GM10266 (cell line): ENCODE data around the gene SMARCAD1.

Experiments used
- DNase-seq: peaks from one replicate; pipeline ENCODE4 v3.0.0; 2012; ENCODE audit errors: extremely low spot score
- CTCF ChIP-seq: IDR thresholded peaks from 2 replicates; pipeline ENCODE4 v1.5.1; 2012; ENCODE audit warnings: mild to moderate bottlenecking, low read depth; ENCODE audit not compliant: control insufficient read depth, insufficient read depth; ENCODE audit errors: missing control alignments

The SMARCAD1 gene

DNA sequence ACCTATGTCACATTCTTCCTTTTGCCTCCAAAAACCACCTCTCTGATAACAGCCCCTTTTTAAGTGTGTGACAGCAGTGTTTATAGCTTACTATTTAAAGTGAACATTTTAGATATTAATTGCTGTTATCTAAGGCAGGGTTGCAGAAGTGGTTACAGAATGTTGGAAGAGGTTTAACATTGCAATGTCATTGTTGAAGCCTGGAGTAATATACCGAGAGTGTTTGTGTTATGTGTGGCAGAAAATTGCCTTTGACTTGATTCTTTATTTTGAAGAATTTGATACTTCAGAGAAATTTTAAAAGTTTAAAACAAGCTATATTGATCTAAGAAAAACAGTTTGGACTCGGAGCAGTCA, 37.1 kb downstream of the SMARCAD1 start:
- DNase-seq = no peak
- TF ChIP-seq CTCF = no peak

DNA sequence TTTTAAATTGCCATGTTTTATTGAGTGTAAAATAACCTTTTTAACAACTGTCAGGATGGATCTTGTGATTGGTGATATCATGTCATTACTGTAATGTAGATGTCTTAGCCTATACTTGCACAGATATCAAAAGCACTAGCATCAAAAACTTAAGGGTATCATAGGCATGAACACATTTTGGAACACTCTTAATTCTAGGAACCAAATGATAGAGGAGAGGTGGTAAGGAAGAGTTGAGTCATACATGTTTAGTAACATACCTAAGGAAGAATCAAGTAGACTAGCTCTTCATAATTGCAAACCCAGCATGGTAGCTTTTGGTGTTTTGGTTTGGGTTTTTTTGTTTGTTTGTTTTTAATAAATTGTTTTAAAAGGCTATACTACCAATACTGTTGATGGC, 43.4 kb downstream of the SMARCAD1 start:
- no peak for DNase-seq
- TF ChIP-seq CTCF = no peak

DNA sequence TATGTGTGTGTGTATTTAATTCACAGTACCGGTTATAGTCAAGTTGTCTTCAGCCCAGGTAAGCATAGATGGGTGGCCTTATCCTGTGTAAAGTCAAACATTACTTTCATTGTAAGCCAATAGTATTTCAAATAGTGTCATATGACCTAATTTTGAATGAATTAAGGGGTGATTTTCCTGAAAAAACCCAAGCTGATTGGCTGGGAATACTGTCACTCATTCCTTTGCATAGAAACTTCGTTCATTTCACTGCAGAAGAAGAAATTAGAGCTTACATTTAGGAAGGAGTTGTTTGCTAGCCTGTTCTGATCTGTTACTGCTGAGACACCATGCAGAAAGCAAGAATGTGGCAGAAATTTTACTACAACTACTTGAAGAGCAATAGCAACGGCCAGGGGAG, 45.4 kb downstream of the SMARCAD1 start:
- TF ChIP-seq CTCF = no peak
- no peak for DNase-seq

DNA sequence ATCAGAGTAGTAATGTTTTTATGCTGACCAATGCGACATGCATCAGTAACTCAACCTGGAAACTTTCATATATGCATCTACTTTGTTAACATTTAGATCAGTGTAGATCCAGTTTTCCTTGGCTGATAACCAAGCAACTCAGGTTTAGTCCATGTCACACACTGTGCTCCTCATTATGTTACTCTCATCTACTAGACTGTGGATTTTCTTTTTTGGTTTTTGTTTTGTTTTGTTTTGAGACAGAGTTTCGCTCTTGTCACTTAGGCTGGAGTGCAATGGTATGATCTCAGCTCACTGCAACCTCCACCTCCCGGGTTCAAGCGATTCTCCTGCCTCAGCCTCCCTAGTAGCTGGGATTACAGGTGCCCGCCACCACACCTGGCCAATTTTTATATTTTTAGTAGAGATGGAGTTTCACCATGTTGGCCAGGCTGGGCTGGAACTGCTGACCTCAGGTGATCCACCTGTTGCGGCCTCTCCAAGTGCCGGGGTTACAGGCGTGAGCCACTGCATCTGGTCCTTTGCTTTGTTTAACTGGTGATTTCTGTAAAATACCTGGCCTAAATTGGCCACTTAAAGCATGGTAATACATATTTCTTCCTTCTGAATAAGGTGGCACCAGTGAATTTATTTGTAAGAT, 48.6 kb downstream of the SMARCAD1 start:
- TF ChIP-seq CTCF = no peak

DNA sequence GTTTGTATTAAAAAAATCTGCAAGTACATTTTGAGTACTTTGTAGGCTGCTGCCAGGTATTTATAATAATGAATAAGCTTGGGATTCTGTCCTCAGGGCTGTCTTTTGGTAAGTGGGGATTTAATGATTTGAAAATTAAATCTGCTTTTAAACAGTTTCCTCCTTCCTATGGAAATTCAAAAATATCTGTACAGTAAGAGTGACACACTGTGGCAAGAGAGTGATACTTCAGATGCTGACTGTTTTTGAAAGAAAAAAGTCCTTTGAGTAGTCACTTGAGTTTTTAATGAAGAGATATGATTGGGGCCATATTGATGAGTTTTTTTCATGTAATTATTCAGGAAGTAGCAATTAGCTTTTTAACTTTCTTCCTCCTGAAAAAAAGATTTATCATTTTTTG, 49.2 kb downstream of the SMARCAD1 start:
- DNase-seq = peak; percentile 4
- TF ChIP-seq CTCF = peak; percentile 39

More for the DNA sequence above, 48.6 kb downstream of the SMARCAD1 start:
- no peak for DNase-seq

DNA sequence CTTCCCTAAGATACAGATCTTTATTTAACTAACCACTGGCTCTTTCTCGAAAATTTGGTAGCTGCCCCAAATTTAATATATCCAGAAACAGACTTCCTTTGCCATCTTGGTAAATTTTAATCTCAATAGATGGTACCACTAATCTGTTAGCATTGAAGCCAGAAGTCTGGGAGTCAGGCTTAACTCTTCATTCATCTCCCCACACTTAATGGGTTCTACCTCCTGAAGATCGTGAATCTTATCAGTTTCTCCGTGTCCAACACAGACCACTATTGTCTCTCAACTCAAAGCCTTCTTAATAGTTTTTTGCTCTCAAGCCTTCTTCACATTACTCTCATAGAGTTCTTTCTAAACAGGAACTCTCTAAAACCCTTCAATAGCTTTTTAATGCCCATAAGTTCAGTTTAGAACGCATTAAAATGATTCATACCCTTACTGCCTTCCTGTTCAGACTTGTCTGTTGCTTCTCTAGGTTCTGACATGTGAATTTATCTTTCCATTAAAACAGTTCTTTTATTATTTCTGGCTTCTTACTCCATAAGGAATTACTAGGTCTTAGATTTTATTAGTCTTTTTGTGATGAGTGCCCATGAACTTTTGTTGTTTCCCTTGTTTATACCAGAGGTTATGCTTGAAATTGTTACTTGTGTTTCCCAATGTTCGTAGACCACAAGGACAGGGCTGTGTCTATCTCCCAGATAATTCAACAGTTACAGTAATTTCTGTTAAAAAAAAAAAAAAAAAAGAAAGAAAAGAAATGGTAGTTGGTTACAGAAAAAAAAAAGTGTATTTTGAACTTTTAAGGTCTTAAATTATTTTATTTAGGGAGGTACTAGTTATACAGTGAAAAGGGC, 54.7 kb downstream of the SMARCAD1 start:
- no peak for DNase-seq
- TF ChIP-seq CTCF = no peak

DNA sequence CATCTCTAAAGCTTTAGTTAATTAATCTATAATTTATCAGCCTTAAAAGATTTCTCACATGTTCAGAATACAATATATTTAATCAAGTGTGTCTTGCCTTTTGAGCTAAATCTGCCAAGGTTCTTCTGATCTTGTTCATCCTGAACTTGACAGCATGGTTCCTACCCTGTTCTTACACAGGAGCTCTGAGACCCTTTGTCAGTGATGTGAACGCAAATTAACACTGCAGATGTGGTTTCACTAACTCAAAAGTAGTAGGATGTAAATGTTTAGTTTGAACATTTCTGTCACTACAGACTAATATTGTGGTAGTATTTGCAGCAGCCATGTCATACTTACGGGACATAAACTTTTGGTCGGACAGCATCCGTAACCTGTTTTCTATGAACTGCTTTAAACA, 59.4 kb downstream of the SMARCAD1 start:
- no peak for DNase-seq
- no peak for TF ChIP-seq CTCF
